Chondrocyte (in vitro differentiated cells): Measurements from ENCODE around the gene CLDN6. TPM values are rescaled to one million over a fixed set of nuclear protein-coding genes. Genes with fewer than 3 reads are reported as not detected.
"Not testable (repeated sequence)": the region's sequence is repeated elsewhere in the genome, so short reads cannot be mapped to it uniquely, and the experiment has no call there.

Source experiments
- DNase-seq: peaks from one replicate; pipeline ENCODE4 v3.0.0; 2021; ENCODE audit warnings: mixed read lengths, low spot score
- H3K27ac Mint-ChIP-seq: one replicate; pipeline ENCODE4 v1.8.0; 2021; ENCODE audit warnings: mild to moderate bottlenecking, moderate library complexity, mixed read lengths; ENCODE audit not compliant: unreplicated experiment
- H3K27me3 Mint-ChIP-seq: 2 replicates; pipeline ENCODE4 v1.8.0; 2021; ENCODE audit warnings: low read depth, mixed read lengths
- H3K36me3 Mint-ChIP-seq: 2 replicates; pipeline ENCODE4 v1.8.0; 2021; ENCODE audit warnings: low read depth, mixed read lengths
- H3K4me1 Mint-ChIP-seq: 2 replicates; pipeline ENCODE4 v1.8.0; 2021; ENCODE audit warnings: low read depth, mild to moderate bottlenecking, mixed read lengths
- H3K4me3 Mint-ChIP-seq: one replicate; pipeline ENCODE4 v1.8.0; 2021; ENCODE audit warnings: mild to moderate bottlenecking, moderate library complexity, mixed read lengths; ENCODE audit not compliant: unreplicated experiment
- H3K9me3 Mint-ChIP-seq: 2 replicates; pipeline ENCODE4 v1.8.0; 2021; ENCODE audit warnings: low read depth, mixed read lengths
- CTCF ChIP-seq: fragments of 200-600 bp; sonication (generic); IDR thresholded peaks from 2 replicates; pipeline ENCODE4 v1.5.0; 2021; ENCODE audit warnings: antibody characterized with exemption, mild to moderate bottlenecking, moderate library complexity
- total RNA-seq: library from RNA; stranded (reverse); gene quantifications from 3 replicates; pipeline ENCODE4 v1.2.1, GENCODE V29; 2021

The CLDN6 gene
- total RNA-seq, 1 donor from 2014 or later, result 0.27 TPM

GRCh38 chr16:3058139-3059030 lies 40.4 kb upstream of the CLDN6 start:
- H3K4me1 Mint-ChIP-seq, result peaks cover 14% of the 10 kb centered on the region
- no peak overlapping the region for H3K27ac Mint-ChIP-seq
- H3K4me3 Mint-ChIP-seq, result peak overlapping the region; percentile 83
- H3K9me3 Mint-ChIP-seq, result no peaks in the 10 kb centered on the region
- H3K36me3 Mint-ChIP-seq, result peaks cover 9% of the 10 kb centered on the region
- H3K27me3 Mint-ChIP-seq, result no peaks in the 10 kb centered on the region
- no peak for TF ChIP-seq CTCF
- no peak for DNase-seq

- no peak for TF ChIP-seq CTCF
- Mint-ChIP-seq H3K9me3 (no peaks in the 10 kb centered on the region), H3K27ac (no peak overlapping the region), H3K36me3 (peaks cover 9% of the 10 kb centered on the region), H3K4me3 (no peak overlapping the region), H3K27me3 (no peaks in the 10 kb centered on the region), H3K4me1 (peaks cover 14% of the 10 kb centered on the region)
- DNase-seq, result no peak
Measured at GRCh38 chr16:3057181-3058138, 39.5 kb upstream of the CLDN6 start.

- Mint-ChIP-seq H3K27me3 (peaks cover 4% of the 10 kb centered on the region), H3K4me1 (peaks cover 14% of the 10 kb centered on the region), H3K27ac (no peak overlapping the region), H3K4me3 (no peak overlapping the region), H3K9me3 (no peaks in the 10 kb centered on the region), H3K36me3 (peaks cover 9% of the 10 kb centered on the region)
- no peak for TF ChIP-seq CTCF
- no peak for DNase-seq
Measured at GRCh38 chr16:3056336-3057180, 38.6 kb upstream of the CLDN6 start.

- H3K4me3 Mint-ChIP-seq, H3K36me3 Mint-ChIP-seq, H3K9me3 Mint-ChIP-seq, H3K27ac Mint-ChIP-seq, DNase-seq, H3K27me3 Mint-ChIP-seq: not testable (repeated sequence)
- peaks cover 14% of the 10 kb centered on the region for H3K4me1 Mint-ChIP-seq
Measured at GRCh38 chr16:3055734-3056115, 37.7 kb upstream of the CLDN6 start.

- Mint-ChIP-seq H3K27me3 (peaks cover 10% of the 10 kb centered on the region), H3K27ac (no peak overlapping the region), H3K36me3 (peaks cover 9% of the 10 kb centered on the region), H3K4me1 (peaks cover 11% of the 10 kb centered on the region), H3K4me3 (no peak overlapping the region), H3K9me3 (no peaks in the 10 kb centered on the region)
- no peak for DNase-seq
- TF ChIP-seq CTCF, result no peak
Measured at GRCh38 chr16:3054965-3055733, 37.2 kb upstream of the CLDN6 start.

- H3K27ac Mint-ChIP-seq, H3K4me1 Mint-ChIP-seq, DNase-seq, H3K4me3 Mint-ChIP-seq, H3K36me3 Mint-ChIP-seq, H3K9me3 Mint-ChIP-seq: not testable (repeated sequence)
- peaks cover 17% of the 10 kb centered on the region for H3K27me3 Mint-ChIP-seq
Measured at GRCh38 chr16:3053330-3053710, 35.3 kb upstream of the CLDN6 start.

GRCh38 chr16:3052571-3053329 lies 34.8 kb upstream of the CLDN6 start:
- not testable (repeated sequence) for H3K9me3 Mint-ChIP-seq

More at GRCh38 chr16:3052571-3053329, 34.8 kb upstream of the CLDN6 start:
- H3K27ac Mint-ChIP-seq, H3K36me3 Mint-ChIP-seq, H3K4me1 Mint-ChIP-seq, DNase-seq, H3K4me3 Mint-ChIP-seq: not testable (repeated sequence)
- peaks cover 22% of the 10 kb centered on the region for H3K27me3 Mint-ChIP-seq
